OCI-LY3 (cell line): ENCODE results near the gene CAPN1.

Experiments
- H2AFZ ChIP-seq: fragments of 200-600, 300-600 bp; shearing (Covaris generic); 2 replicates; pipeline ENCODE4 v1.6.0; 2014; ENCODE audit warnings: antibody characterized with exemption, low read depth, low read length
- H3K27ac ChIP-seq: fragments of 200-600, 300-600 bp; sonication (generic); 2 replicates; pipeline ENCODE4 v1.5.1; 2014; ENCODE audit warnings: mild to moderate bottlenecking, low read length, moderate library complexity, mixed read lengths
- H3K27me3 ChIP-seq: fragments of 200-600, 300-600 bp; sonication (generic); 2 replicates; pipeline ENCODE4 v1.6.1; 2014; ENCODE audit warnings: low read depth, low read length, mixed read lengths
- H3K36me3 ChIP-seq: fragments of 200-600, 300-600 bp; sonication (generic); replicated peaks from 2 replicates; pipeline ENCODE3; 2014; ENCODE audit warnings: low read depth, low read length, mixed read lengths
- H3K4me1 ChIP-seq: fragments of 300-600, 200-600 bp; sonication (generic); 2 replicates; pipeline ENCODE4 v1.6.1; 2014; ENCODE audit warnings: low read length, mixed read lengths
- H3K4me2 ChIP-seq: fragments of 200-600, 300-600 bp; sonication (generic); 2 replicates; pipeline ENCODE4 v1.6.1; 2014; ENCODE audit warnings: low read length, mixed read lengths
- H3K4me3 ChIP-seq: fragments of 300-600, 200-600 bp; sonication (generic); 2 replicates; pipeline ENCODE4 v1.5.1; 2014; ENCODE audit warnings: antibody characterized with exemption, mild to moderate bottlenecking, low read length, moderate library complexity
- H3K79me2 ChIP-seq: fragments of 300-600, 200-600 bp; shearing (Covaris generic); 2 replicates; pipeline ENCODE4 v1.6.1; 2014; ENCODE audit warnings: mild to moderate bottlenecking, low read length, mixed read lengths
- H3K9ac ChIP-seq: fragments of 300-600, 200-600 bp; shearing (Covaris generic); 2 replicates; pipeline ENCODE4 v1.6.0; 2014; ENCODE audit warnings: mild to moderate bottlenecking, low read length, moderate library complexity
- H3K9me3 ChIP-seq: fragments of 200-600, 300-600 bp; shearing (Covaris generic); 2 replicates; pipeline ENCODE4 v1.6.1; 2014; ENCODE audit warnings: low read length, mixed read lengths; ENCODE audit not compliant: insufficient read depth
- H4K20me1 ChIP-seq: fragments of 200-600, 300-600 bp; sonication (generic); 2 replicates; pipeline ENCODE4 v1.6.1; 2016; ENCODE audit warnings: low read length, mixed read lengths; ENCODE audit not compliant: insufficient read depth
- EZH2phosphoT487 ChIP-seq: fragments of 200-600 bp; shearing (Covaris generic); IDR thresholded peaks from 2 replicates; pipeline ENCODE4 v1.6.1; 2018; ENCODE audit warnings: antibody characterized with exemption, mixed run types, low read depth
- TF ChIP-seq, protein P1 (sequence below): fragments of 200-600, 300-600 bp; sonication (generic); IDR thresholded peaks from 2 replicates; pipeline ENCODE4 v1.5.1; 2014; ENCODE audit warnings: antibody characterized with exemption, low read length, low read depth

The CAPN1 gene

GRCh38 chr11:65181569-65182257 is at the start of gene CAPN1:
Gene CAPN1 (plus strand): TSS chr11:65181928. CDS start chr11:65182702, 774 bp downstream.
- Histone ChIP-seq H3K9ac (peak within 1 kb of the TSS; percentile 94), H2AFZ (peak within 1 kb of the TSS; percentile 65), H3K27me3 (no peaks in the 10 kb centered on the region), H3K79me2 (peaks cover 13% of the 10 kb centered on the region), H4K20me1 (no peaks in the 10 kb centered on the region), H3K4me3 (peak within 1 kb of the TSS; percentile 94), H3K4me2 (peak within 1 kb of the TSS; percentile 98), H3K27ac (peak within 1 kb of the TSS; percentile 49), H3K9me3 (no peaks in the 10 kb centered on the region), H3K36me3 (peaks cover 12% of the 10 kb centered on the region), H3K4me1 (peaks cover 13% of the 10 kb centered on the region)
- TF ChIP-seq, protein P1, sequence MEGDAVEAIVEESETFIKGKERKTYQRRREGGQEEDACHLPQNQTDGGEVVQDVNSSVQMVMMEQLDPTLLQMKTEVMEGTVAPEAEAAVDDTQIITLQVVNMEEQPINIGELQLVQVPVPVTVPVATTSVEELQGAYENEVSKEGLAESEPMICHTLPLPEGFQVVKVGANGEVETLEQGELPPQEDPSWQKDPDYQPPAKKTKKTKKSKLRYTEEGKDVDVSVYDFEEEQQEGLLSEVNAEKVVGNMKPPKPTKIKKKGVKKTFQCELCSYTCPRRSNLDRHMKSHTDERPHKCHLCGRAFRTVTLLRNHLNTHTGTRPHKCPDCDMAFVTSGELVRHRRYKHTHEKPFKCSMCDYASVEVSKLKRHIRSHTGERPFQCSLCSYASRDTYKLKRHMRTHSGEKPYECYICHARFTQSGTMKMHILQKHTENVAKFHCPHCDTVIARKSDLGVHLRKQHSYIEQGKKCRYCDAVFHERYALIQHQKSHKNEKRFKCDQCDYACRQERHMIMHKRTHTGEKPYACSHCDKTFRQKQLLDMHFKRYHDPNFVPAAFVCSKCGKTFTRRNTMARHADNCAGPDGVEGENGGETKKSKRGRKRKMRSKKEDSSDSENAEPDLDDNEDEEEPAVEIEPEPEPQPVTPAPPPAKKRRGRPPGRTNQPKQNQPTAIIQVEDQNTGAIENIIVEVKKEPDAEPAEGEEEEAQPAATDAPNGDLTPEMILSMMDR = no peak
- TF ChIP-seq EZH2phosphoT487 = no peak

DNA sequence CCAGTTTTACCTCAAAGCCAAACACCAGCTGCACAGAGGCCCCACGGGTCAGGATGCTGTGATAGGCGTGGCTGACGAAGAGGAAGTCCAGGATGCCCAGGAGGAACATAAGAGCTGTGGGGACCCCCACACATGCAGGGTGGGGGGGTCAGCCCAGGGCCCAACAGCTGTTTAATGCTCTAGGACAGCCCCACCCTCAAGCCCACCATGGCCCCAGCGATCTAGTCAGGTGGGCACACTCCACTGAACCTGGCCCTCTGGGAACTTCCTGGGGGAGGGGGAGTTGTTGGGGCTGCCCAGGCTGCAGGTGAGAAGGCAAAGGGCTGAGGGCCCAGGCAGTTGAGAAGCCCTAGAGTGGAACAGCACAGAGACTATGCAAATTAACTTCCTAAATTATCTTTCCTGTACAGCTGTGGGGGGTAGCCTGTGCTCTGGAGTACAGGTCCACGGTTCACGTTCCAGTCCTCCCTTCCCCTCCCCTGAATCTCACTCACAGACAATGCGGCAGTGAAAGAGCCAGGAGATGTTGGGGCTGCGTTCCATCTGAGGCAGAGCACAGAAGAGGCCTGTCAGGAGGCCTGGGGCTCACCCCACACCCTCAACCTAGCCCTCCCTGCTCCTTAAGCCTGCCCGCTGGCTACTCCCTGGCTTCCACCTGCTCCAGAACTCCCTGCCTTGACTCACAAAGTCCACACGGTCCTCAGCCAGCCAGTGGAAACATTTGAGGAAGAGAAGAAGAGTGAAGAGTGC is 49.3 kb upstream of the CAPN1 start:
- Histone ChIP-seq H4K20me1 (no peaks in the 10 kb centered on the region), H3K4me2 (peak overlapping the region; percentile 100), H3K4me1 (peaks cover 36% of the 10 kb centered on the region), H3K9me3 (no peaks in the 10 kb centered on the region), H3K27me3 (no peaks in the 10 kb centered on the region), H2AFZ (no peak overlapping the region), H3K27ac (peak overlapping the region; percentile 99), H3K9ac (peak overlapping the region; percentile 99), H3K4me3 (peak overlapping the region; percentile 93), H3K79me2 (peaks cover 47% of the 10 kb centered on the region), H3K36me3 (peaks cover 51% of the 10 kb centered on the region)
- TF ChIP-seq, protein P1 = no peak
- no peak for TF ChIP-seq EZH2phosphoT487

- Histone ChIP-seq H3K79me2 (peaks cover 47% of the 10 kb centered on the region), H2AFZ (no peak overlapping the region), H3K4me2 (peak overlapping the region; percentile 100), H3K4me1 (peaks cover 36% of the 10 kb centered on the region), H3K9me3 (no peaks in the 10 kb centered on the region), H3K9ac (peak overlapping the region; percentile 99), H3K4me3 (peak overlapping the region; percentile 93), H4K20me1 (no peaks in the 10 kb centered on the region), H3K27me3 (no peaks in the 10 kb centered on the region), H3K27ac (peak overlapping the region; percentile 99), H3K36me3 (peaks cover 44% of the 10 kb centered on the region)
- TF ChIP-seq, protein P1 = no peak
- no peak for TF ChIP-seq EZH2phosphoT487
Observed at GRCh38 chr11:65132988-65133700, 48.6 kb upstream of the CAPN1 start.

DNA sequence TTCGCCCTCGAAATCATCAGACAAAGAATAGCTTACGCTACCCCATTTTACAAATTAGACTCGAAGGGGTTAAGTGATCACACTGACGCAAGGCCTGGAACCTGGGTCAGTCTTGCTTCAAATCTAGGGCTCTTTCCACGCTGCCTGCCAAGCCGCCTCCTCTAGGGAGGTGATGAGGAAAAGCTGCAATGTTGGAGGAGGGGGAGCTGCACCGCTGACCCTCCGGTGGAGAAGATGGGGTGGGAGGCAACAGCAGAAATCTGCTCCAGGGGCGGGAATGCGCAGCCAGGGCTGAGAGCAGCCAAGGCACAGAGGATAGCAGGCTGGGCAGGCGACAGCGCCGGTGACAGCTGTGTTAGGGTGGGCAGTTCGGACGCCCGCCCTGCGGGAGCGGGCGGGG is 48.0 kb upstream of the CAPN1 start:
- Histone ChIP-seq H4K20me1 (no peaks in the 10 kb centered on the region), H3K4me1 (peaks cover 36% of the 10 kb centered on the region), H3K27ac (peak overlapping the region; percentile 99), H3K9me3 (no peaks in the 10 kb centered on the region), H3K27me3 (no peaks in the 10 kb centered on the region), H3K4me3 (peak overlapping the region; percentile 93), H2AFZ (no peak overlapping the region), H3K36me3 (peaks cover 40% of the 10 kb centered on the region), H3K4me2 (peak overlapping the region; percentile 100), H3K79me2 (peaks cover 47% of the 10 kb centered on the region), H3K9ac (peak overlapping the region; percentile 99)
- TF ChIP-seq, protein P1 = no peak
- no peak for TF ChIP-seq EZH2phosphoT487
